ENCODE data around the gene TJP1. TPM values are rescaled to one million over a fixed set of nuclear protein-coding genes. Genes with fewer than 3 reads are reported as not detected.
"Not testable (repeated sequence)": the region's sequence is repeated elsewhere in the genome, so short reads cannot be mapped to it uniquely, and the experiment has no call there.

The TJP1 gene
- polyA plus RNA-seq, 1 donor: 185 TPM

- DNase-seq: no peak
Measured at GRCh38 chr15:29840926-29841325, 18.7 kb upstream of the TJP1 start.

DNA sequence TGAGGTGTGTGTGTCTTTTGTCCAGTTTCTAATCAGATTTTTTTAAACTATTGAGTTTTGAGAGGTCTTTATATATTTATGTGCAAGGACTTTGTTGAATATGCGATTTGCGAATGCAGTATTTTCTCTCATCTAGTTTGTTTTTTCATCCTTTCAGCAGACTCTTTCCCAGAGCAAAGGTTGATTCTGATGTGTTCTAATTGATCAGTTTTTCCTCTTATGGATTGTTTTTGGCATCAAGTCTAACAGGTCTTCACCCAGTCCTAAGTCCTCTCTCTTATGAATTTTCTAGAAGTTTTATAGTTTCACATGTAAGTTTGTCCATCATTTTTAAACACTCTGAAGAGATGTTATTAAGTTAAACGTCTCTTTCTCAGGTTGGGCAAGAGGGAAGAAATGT, 17.8 kb upstream of the TJP1 start:
- DNase-seq: no peak

- no peak for DNase-seq
Measured at GRCh38 chr15:29838352-29839010, 16.2 kb upstream of the TJP1 start.

DNA sequence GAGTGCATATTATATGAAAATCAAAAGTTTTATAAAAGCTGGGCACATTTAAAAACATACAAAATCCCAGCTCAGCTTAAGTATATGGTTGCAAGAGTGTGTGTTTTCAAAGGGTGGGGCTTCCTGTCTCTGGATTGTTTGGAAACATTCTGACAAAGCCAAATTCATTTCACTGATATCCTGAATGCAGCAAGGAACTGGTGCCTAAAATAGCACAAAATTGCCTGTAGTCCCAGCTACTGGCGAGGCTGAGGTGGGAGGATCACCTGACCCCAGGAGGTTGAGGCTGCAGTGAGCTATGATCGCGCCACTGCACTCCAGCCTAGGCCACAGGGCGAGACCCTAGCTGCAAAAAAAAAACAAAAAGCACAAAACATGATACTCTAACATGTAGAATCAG, 13.0 kb upstream of the TJP1 start:
- no peak for DNase-seq

- no peak for DNase-seq
Measured at GRCh38 chr15:29832709-29833108, 10.4 kb upstream of the TJP1 start.

DNA sequence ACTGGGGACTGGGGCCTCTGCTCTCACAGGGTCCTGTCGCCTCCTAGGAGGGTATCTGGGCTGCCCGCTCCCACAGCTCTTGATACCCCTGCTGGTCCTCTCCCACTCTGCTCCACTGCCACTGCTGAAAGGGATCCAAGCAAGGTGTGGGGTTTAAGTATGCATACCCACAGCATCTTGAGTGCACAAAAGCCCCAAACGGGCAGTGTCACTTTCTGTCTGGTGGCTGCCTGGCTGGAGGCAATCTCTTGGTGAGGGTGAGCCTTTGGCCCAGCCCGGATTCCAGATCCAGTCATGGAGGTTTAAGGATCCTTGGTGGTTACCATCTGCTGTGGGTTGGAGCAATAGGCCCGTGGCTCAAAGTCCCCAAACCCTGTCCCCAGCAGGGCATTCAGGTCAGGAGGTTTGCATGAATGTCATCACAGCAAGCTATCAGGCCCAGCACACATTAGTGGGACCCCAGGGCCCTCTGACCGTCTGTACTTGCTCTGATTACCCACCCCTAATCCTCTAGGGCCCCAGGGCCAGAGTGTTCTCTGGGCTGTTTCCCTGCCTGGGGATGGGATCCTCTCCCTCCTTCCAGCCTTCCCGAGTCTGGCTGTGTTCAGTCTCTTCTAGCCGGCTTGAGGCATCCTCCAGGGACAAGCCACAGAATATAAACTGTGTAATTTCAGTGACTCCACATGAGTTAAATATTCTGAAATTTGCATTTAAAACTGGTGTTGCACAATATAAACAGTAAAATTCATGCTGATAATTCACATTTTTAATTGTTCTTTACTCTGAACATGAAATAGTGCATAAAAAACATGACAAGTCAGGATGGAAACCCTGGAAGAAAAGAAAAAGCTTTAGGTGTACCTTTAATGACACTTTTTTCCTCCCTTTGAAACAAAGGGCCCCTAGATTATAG, 4.9 kb upstream of the TJP1 start:
- DNase-seq: no peak

GRCh38 chr15:29825227-29825626, 3.0 kb upstream of the TJP1 start:
- no peak for DNase-seq

DNA sequence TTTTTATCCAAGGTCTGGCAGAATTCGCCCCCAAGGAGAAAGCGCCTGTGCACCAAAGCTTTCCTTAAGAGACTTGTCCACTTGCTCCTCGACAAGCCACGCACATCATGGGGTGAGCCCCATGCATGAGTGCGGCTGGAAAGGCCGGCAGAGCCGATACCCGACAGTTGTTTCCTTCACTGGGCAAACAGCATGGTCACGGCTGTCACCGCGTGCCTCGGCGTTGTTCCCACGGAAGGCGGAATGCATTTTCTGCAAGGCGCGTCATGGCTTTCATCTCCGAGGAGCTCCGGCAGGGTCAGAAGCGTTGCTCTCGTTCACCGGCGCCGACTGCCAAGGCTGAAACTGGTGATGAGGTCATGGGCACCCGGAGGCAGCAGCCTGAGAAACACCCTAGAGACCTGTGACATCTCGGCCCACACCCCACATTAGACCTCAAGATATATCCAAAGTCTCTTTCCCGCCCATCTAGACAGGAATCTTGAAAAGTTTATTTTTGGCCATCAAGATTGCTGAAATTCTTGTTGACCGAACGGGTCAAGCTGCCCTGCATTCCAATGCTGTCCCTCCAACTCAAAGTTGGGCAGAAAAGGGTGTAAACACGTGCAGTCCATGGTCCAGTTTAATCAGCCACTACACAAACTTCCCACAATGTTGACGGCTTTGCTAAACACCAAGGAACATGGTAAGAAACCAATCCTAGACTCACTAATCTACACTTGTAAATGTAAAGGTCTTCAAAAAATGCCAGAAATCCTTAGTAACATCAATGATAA, 604 bp upstream of the TJP1 start:
- no peak for DNase-seq

DNA sequence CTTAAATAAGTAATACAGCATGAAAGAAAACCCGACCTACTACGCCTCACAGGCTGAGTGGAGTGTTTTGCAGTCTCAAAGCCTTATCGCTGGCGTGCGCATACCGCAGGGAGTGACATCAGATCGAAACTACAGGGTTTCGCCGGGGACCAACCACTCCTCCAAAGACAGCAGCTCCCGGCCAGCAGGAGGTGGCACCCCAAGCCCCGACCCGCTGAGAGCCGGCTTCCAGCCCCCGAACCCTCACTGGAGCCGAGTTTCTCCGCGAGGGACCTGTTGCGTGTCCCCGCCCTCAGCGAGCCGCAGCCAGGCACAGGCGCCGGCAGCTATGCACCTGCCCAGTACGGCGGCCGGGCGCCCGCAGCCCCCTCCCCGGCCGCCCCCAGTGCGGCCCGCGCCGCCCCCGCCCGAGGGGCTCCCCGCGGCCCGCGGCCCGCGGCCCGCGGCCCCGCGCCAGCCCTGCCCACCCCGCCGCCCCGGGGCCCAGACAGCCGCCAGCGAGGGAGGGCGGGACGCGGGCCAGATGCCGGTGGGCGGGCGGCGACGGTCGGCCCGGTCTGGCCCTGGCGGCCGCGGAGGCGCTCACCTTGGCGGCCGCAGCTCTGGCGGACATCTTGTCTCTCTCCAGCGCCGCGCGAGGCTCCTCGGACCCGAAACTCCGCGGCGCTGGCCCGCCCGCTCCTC, 710 bp downstream of the TJP1 start:
- peak; percentile 63 for DNase-seq

DNA sequence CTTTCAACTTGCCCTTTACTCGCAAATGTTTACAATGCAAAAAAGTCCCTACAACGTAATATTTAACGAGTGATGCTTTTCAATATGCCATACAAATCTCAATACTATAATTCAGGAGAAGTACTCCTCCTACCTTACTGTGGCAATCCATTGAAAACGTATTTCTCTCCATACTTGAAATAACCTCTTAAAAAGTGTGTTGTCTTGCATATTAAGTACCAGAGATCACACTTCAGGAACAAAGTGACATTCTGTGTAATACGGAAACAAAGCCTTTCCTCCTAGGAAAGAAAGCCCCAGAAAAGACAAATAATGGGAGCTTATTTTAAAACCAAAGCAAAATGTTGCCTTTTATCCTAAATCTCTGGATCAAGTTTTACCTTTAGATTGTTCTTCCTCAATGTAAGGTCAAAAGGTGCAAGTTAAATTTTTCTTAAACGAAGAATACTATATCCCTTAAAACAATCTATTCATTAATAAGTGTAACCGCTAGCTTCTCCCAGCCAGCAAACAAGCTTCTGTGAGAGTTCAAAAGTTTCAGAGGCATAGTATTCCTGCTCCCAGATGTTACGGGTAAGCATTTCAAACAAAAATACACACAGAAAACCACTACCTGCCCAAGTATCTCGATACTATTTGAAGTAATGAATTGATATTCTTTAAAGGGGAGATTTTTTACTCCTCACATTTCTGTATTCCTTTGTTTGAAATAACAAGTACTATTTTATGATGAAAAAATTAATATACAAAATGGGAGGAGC, 1.7 kb downstream of the TJP1 start:
- DNase-seq: no peak

- no peak for DNase-seq
Measured at GRCh38 chr15:29819979-29820378, 2.3 kb downstream of the TJP1 start.

- no peak for DNase-seq
Measured at GRCh38 chr15:29818141-29818540, 4.1 kb downstream of the TJP1 start.

DNA sequence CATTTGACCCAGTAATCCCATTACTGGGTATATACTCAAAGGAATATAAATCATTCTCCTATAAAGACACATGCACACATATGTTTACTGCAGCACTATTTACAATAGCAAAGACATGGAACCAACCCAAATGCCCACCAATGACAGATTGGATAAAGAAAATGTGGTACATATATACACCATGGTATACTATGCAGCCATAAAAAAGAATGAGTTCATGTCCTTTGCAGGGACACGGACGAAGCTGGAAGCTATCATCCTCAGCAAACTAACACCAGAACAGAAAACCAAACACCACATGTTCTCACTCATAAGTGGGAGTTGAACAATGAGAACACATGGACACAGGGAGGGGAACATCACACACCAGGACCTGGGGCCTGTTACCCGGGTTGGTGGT, 4.8 kb downstream of the TJP1 start:
- DNase-seq: not testable (repeated sequence)

GRCh38 chr15:29815000-29815710, 7.1 kb downstream of the TJP1 start:
- DNase-seq: no peak

DNA sequence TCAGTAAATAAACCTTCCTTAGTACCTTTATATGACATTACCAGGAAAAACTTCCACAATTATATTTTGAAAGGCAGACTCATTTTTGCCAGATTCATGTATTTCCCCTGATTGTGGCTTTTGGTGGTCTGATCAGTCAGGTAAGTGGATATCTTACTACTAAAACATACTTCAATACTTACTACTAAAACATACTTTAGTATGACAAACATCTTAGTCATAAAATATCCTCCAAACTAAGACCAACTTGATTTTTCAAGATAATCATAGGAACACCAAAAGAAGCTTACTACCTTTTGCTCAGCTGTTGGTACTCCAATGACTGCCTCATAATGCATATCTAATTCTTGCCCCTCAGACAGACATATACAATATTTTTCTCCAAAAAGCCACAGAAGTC, 9.3 kb downstream of the TJP1 start:
- no peak for DNase-seq

GRCh38 chr15:29812384-29812694, 9.9 kb downstream of the TJP1 start:
- no peak for DNase-seq

- no peak for DNase-seq
Measured at GRCh38 chr15:29811691-29812383, 10.4 kb downstream of the TJP1 start.

- DNase-seq: no peak
Measured at GRCh38 chr15:29805708-29806104, 16.6 kb downstream of the TJP1 start.

GRCh38 chr15:29805043-29805707, 17.1 kb downstream of the TJP1 start:
- DNase-seq: no peak

DNA sequence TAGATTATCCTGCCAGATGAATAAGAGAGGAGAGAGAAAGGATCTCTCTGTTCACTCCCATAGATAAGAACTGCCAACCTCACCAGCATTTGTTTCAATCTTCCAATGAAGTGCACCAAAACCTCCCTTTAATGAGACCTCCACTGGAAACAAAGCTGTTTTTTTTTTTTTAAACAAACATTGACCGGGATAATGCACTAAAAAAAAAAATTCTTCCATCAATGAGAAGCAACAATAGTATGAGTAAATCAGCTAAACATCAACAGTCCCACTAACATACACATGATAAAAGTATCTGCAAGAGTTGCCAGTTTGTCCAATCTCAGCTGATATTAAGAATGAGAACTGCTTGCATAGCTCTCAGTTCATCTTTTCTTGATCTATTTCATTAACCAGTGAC, 19.9 kb downstream of the TJP1 start:
- DNase-seq: no peak

All from left kidney (tissue), 2 donors.